SU-DHL-6 (cell line): ENCODE results near the gene F2.
"Not testable (repeated sequence)": the region's sequence is repeated elsewhere in the genome, so short reads cannot be mapped to it uniquely, and the experiment has no call there.

ENCODE experiments used
- H2AFZ ChIP-seq: fragments of 200-600 bp; sonication (generic); 2 replicates; pipeline ENCODE4 v1.6.1; 2014; ENCODE audit warnings: low read depth, mild to moderate bottlenecking, moderate library complexity, mixed read lengths, antibody characterized with exemption, low read length; ENCODE audit not compliant: severe bottlenecking
- H3F3A ChIP-seq: fragments of 200-600 bp; shearing (Covaris generic); 2 replicates; pipeline ENCODE4 v1.6.0; 2016; ENCODE audit warnings: antibody characterized with exemption, mild to moderate bottlenecking; ENCODE audit not compliant: insufficient read depth
- H3K27ac ChIP-seq: fragments of 200-600 bp; sonication (generic); 2 replicates; pipeline ENCODE4 v1.5.1; 2016; ENCODE audit warnings: low read depth, mild to moderate bottlenecking, low read length, moderate library complexity, mixed read lengths
- H3K27me3 ChIP-seq: fragments of 200-600 bp; sonication (generic), shearing (Covaris generic); 2 replicates; pipeline ENCODE4 v1.6.0; 2014; ENCODE audit warnings: mild to moderate bottlenecking, low read length
- H3K36me3 ChIP-seq: fragments of 200-600 bp; sonication (generic); 2 replicates; pipeline ENCODE4 v1.6.1; 2014; ENCODE audit warnings: mild to moderate bottlenecking, low read length, mixed read lengths
- H3K4me2 ChIP-seq: fragments of 300-600, 200-600 bp; shearing (Covaris generic), sonication (generic); 2 replicates; pipeline ENCODE4 v1.6.0; 2014; ENCODE audit warnings: low read length, low read depth, mild to moderate bottlenecking; ENCODE audit not compliant: poor library complexity, severe bottlenecking
- H3K4me3 ChIP-seq: fragments of 200-600 bp; sonication (generic); 2 replicates; pipeline ENCODE4 v1.5.1; 2014; ENCODE audit warnings: antibody characterized with exemption, low read length, mild to moderate bottlenecking, mixed read lengths; ENCODE audit not compliant: insufficient read depth, poor library complexity, severe bottlenecking
- H3K79me2 ChIP-seq: fragments of 200-600 bp; sonication (generic); 2 replicates; pipeline ENCODE4 v1.6.1; 2014; ENCODE audit warnings: mild to moderate bottlenecking, low read length, moderate library complexity; ENCODE audit not compliant: insufficient read depth
- H3K9ac ChIP-seq: fragments of 200-600 bp; sonication (generic); 2 replicates; pipeline ENCODE4 v1.7.0; 2014; ENCODE audit warnings: mild to moderate bottlenecking, low read length
- H3K9me2 ChIP-seq: fragments of 200-600 bp; sonication (generic); replicated peaks from 2 replicates; pipeline ENCODE4 v1.6.1; 2014; ENCODE audit warnings: low read length; ENCODE audit not compliant: insufficient read depth
- H3K9me3 ChIP-seq: fragments of 200-600 bp; sonication (generic); 2 replicates; pipeline ENCODE4 v1.6.1; 2014; ENCODE audit warnings: low read length, mixed read lengths; ENCODE audit not compliant: insufficient read depth
- H4K20me1 ChIP-seq: fragments of 200-600 bp; sonication (generic); 2 replicates; pipeline ENCODE4 v1.6.1; 2014; ENCODE audit warnings: low read depth, mild to moderate bottlenecking, antibody characterized with exemption, low read length, moderate library complexity, mixed read lengths
- EZH2phosphoT487 ChIP-seq: fragments of 200-600 bp; sonication (generic), shearing (Covaris generic); conservative IDR thresholded peaks from 2 replicates; pipeline ENCODE4 v1.6.1; 2018; ENCODE audit warnings: mild to moderate bottlenecking, antibody characterized with exemption, low read length, moderate library complexity, mixed read lengths
- TF ChIP-seq, protein P1 (sequence below): fragments of 200-600 bp; sonication (generic); IDR thresholded peaks from one replicate; pipeline ENCODE4 v1.5.1; 2017; ENCODE audit warnings: antibody characterized with exemption, mild to moderate bottlenecking, low read length, moderate library complexity; ENCODE audit not compliant: insufficient read depth, poor library complexity, severe bottlenecking

Gene F2

DNA sequence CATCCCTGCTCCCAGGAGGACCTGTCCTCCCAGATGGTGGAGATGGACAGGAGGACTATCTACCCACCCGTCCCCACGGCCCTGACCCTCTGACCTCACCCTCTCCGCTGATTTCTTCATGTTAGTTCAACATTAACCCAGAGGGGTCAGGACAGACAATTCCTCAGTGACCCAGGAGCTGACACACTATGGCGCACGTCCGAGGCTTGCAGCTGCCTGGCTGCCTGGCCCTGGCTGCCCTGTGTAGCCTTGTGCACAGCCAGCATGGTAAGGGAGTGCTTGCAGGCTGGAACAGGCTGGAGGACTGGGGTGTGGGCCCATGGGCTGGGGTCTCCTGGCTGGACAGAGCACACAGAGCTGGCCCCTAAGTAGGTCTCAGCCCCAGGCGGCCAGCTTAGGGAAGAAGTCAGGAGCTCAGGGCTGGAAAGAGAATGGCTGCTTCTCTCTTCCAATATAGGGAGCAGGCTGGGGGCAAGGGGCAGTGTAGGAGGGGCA lies at the start of gene F2:
Gene F2, plus strand, starts transcription at position 166 of the 495 bp plus-strand sequence. Its CDS starts 23 bp downstream, at position 189.
- no peak within 1 kb of the TSS for H3K4me3 ChIP-seq
- no peaks in the 10 kb centered on the region for H3F3A ChIP-seq
- no peak for TF ChIP-seq EZH2phosphoT487
- TF ChIP-seq, protein P1, sequence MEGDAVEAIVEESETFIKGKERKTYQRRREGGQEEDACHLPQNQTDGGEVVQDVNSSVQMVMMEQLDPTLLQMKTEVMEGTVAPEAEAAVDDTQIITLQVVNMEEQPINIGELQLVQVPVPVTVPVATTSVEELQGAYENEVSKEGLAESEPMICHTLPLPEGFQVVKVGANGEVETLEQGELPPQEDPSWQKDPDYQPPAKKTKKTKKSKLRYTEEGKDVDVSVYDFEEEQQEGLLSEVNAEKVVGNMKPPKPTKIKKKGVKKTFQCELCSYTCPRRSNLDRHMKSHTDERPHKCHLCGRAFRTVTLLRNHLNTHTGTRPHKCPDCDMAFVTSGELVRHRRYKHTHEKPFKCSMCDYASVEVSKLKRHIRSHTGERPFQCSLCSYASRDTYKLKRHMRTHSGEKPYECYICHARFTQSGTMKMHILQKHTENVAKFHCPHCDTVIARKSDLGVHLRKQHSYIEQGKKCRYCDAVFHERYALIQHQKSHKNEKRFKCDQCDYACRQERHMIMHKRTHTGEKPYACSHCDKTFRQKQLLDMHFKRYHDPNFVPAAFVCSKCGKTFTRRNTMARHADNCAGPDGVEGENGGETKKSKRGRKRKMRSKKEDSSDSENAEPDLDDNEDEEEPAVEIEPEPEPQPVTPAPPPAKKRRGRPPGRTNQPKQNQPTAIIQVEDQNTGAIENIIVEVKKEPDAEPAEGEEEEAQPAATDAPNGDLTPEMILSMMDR, result no peak
- no peak within 1 kb of the TSS for H3K27ac ChIP-seq
- H3K4me2 ChIP-seq, result no peak within 1 kb of the TSS
- no peaks in the 10 kb centered on the region for H4K20me1 ChIP-seq
- no peaks in the 10 kb centered on the region for H3K9me3 ChIP-seq
- H2AFZ ChIP-seq, result no peak within 1 kb of the TSS
- H3K9ac ChIP-seq, result no peak within 1 kb of the TSS
- H3K36me3 ChIP-seq, result no peaks in the 10 kb centered on the region
- no peaks in the 10 kb centered on the region for H3K9me2 ChIP-seq
- no peaks in the 10 kb centered on the region for H3K27me3 ChIP-seq
- no peaks in the 10 kb centered on the region for H3K79me2 ChIP-seq

DNA sequence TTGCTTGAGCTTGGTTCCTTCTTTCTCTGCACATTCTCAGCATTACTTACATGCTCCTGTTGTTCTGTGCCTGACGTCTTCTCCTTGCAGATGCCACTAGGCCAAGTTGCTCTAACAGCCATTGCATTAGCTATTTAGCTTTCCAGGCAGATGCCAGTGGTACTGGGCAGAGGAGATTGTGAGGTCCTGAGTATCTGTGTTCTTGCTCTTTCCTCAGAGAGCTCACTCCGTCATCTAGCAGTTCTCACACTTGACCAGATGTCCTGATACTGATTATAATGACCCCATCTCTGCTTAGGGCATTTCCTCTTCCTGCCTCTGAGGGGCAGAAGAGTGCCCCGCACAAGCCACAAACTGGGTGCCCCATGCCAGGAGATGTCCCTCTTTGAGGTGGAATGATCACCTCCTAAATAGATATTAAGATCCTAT lies 49.3 kb upstream of the F2 start:
- H3K36me3 ChIP-seq, result no peaks in the 10 kb centered on the region
- H3K9me2 ChIP-seq, result no peaks in the 10 kb centered on the region
- H3K4me2 ChIP-seq, result no peak overlapping the region
- no peak overlapping the region for H3K4me3 ChIP-seq
- no peak overlapping the region for H2AFZ ChIP-seq
- H4K20me1 ChIP-seq, result no peaks in the 10 kb centered on the region
- H3K9ac ChIP-seq, result no peak overlapping the region
- no peak for TF ChIP-seq EZH2phosphoT487
- TF ChIP-seq, protein P1, result no peak
- H3K27me3 ChIP-seq, result no peaks in the 10 kb centered on the region
- no peaks in the 10 kb centered on the region for H3F3A ChIP-seq
- no peaks in the 10 kb centered on the region for H3K79me2 ChIP-seq
- no peak overlapping the region for H3K27ac ChIP-seq
- no peaks in the 10 kb centered on the region for H3K9me3 ChIP-seq

GRCh38 chr11:46670521-46670920 lies 48.5 kb upstream of the F2 start:
- H3K4me2 ChIP-seq, H4K20me1 ChIP-seq, H2AFZ ChIP-seq, H3K4me3 ChIP-seq, H3K9me2 ChIP-seq, H3K79me2 ChIP-seq, H3F3A ChIP-seq, H3K9me3 ChIP-seq, H3K27ac ChIP-seq, H3K27me3 ChIP-seq, H3K9ac ChIP-seq, H3K36me3 ChIP-seq: not testable (repeated sequence)

- TF ChIP-seq EZH2phosphoT487, result no peak
- H3K9me2 ChIP-seq, result no peaks in the 10 kb centered on the region
- no peaks in the 10 kb centered on the region for H3K9me3 ChIP-seq
- H3K79me2 ChIP-seq, result no peaks in the 10 kb centered on the region
- no peaks in the 10 kb centered on the region for H4K20me1 ChIP-seq
- no peak overlapping the region for H2AFZ ChIP-seq
- no peaks in the 10 kb centered on the region for H3F3A ChIP-seq
- H3K4me3 ChIP-seq, result no peak overlapping the region
- H3K27me3 ChIP-seq, result no peaks in the 10 kb centered on the region
- H3K4me2 ChIP-seq, result no peak overlapping the region
- no peak overlapping the region for H3K9ac ChIP-seq
- H3K36me3 ChIP-seq, result no peaks in the 10 kb centered on the region
- no peak overlapping the region for H3K27ac ChIP-seq
Measured at GRCh38 chr11:46671958-46672315, 47.1 kb upstream of the F2 start.
